Pancreas (tissue), 10 donors: ENCODE data around the gene PRKCSH. TPM values are rescaled to one million over a fixed set of nuclear protein-coding genes. Genes with fewer than 3 reads are reported as not detected.

Experiments used
- ATAC-seq, 4 donors: fragments of 200-7000 bp; cut with Tn5 transposase; one replicate each; pipeline versions ENCODE4 v1.8.0 to v1.9.1; 2020; ENCODE audit warnings: mild to moderate bottlenecking in 4 of 4, moderate library complexity in 4 of 4
- DNase-seq, 6 donors: peaks; one replicate each; pipeline ENCODE4 v3.0.0-alpha.2; 2020
- FAIRE-seq: peaks from 2 replicates; lab custom pipeline; 2012; peaks lifted over from hg19 to GRCh38; lab: Jason Lieb, UNC
- H3K27ac ChIP-seq, 4 donors: fragments of 200-600 bp; sonication (generic); 1 replicate in 3 of 4; 2 replicates in 1 of 4; pipeline versions ENCODE4 v1.5.0 to v1.8.0; 2020
- H3K27me3 ChIP-seq, 4 donors: fragments of 200-600 bp; one replicate each; pipeline ENCODE4 v1.8.0; 2021
- H3K36me3 ChIP-seq, 3 donors: fragments of 200-600 bp; sonication (generic) in 1 of 3; one replicate each; pipeline versions ENCODE4 v1.5.0 to v1.8.0; 2020 to 2021
- H3K4me1 ChIP-seq, 3 donors: fragments of 200-600 bp; one replicate each; pipeline ENCODE4 v1.8.0; 2021
- H3K4me3 ChIP-seq, 4 donors: fragments of 200-600 bp; sonication (generic) in 2 of 4; one replicate each; pipeline versions ENCODE4 v1.5.0 to v1.8.0; 2020 to 2021
- H3K9me3 ChIP-seq, 4 donors: fragments of 200-600 bp; one replicate each; pipeline ENCODE4 v1.8.0; 2021
- CTCF ChIP-seq, 4 donors: fragments of 200-600 bp; sonication (generic) in 3 of 4; IDR thresholded peaks; one replicate each; pipeline versions ENCODE4 v1.5.0 to v1.8.0; 2021; ENCODE audit warnings: antibody characterized with exemption in 4 of 4
- WGBS, 2 donors: extraction: QIAGEN DNeasy Blood & Tissue Kit; methylation state at CpG; one replicate each; pipeline ENCODE4 v1.1.7; 2013; 5-methylcytosine and 5-hydroxymethylcytosine counted together
- intact Hi-C, 3 donors: fragments of 100-400 bp; cut with DNase I; formaldehyde crosslinking; loops; one replicate each; pipeline versions ENCODE4 v1.11.1 to v1.14.2; 2022
- polyA plus RNA-seq, 2 donors: library from polyadenylated mRNA; stranded (reverse); fragments of 200-250 nt; gene quantifications; one replicate each; pipeline ENCODE4 v1.2.3, GENCODE V29; 2013
- total RNA-seq, 6 donors: library from RNA; stranded (reverse); fragmentation: NEBNext Ultra II Directional in 4 of 6; extraction: Animal tissue kit (Norgen Biotek cat#: 25700) in 4 of 6; gene quantifications; one replicate each; pipeline versions ENCODE4 v1.2.1 to v1.2.4, GENCODE V29; 2021 to 2023
- donor health status: healthy with polysubstance abuse.
- donor health status: DM: no; HTN: no; CAD: no; lungs with moderate emphysema.
- donor health status: DM: no; HTN: no; CAD: no.
- donor health status: control.
- donor health status: control.
- donor health status: Bipolar disorder and iron deficiency.
- donor health status: DM: yes; HTN: yes; CAD: no.
- donor health status: DM: no; HTN: no; CAD: no.
- donor health status: DM: no; HTN: no; CAD: no.
- donor health status: DM: yes; HTN: yes; CAD: no.

Gene PRKCSH
- total and polyA plus RNA-seq, 8 donors: 114 to 217 (median 163) TPM

- Histone ChIP-seq H3K4me1 (peaks cover 0 to 13% (median 9%) of the 10 kb centered on the region in 3 donors), H3K27ac (peak overlapping the region; percentile 14 to 70 (median 50)), H3K36me3 (peaks cover 6 to 8% (median 8%) of the 10 kb centered on the region in 3 donors), H3K27me3 (no peaks in the 10 kb centered on the region), H3K9me3 (no peaks in the 10 kb centered on the region), H3K4me3 (peak overlapping the region; percentile 43 to 55 (median 51))
- TF ChIP-seq CTCF (IDR thresholded peaks at IDR 0.05): no peak
- ATAC-seq: no peak
- FAIRE-seq: no peak
- intact Hi-C loops: no loop called here
- DNase-seq: peak in 3 of 6 donors; percentile 47 to 75 (median 69)
- 2 to 4% methylated on average over 21 of the region's 21 CpGs for WGBS, 2 donors
Measured at GRCh38 chr19:11435833-11436313, 438 bp downstream of the PRKCSH start.

- ATAC-seq (no peak), FAIRE-seq (no peak), DNase-seq (no peak)
- no peak for TF ChIP-seq CTCF (IDR thresholded peaks at IDR 0.05)
- Histone ChIP-seq H3K4me1 (peaks cover 0 to 13% (median 9%) of the 10 kb centered on the region in 3 donors), H3K27me3 (no peaks in the 10 kb centered on the region), H3K36me3 (peaks cover 6 to 12% (median 8%) of the 10 kb centered on the region in 3 donors), H3K9me3 (no peaks in the 10 kb centered on the region), H3K4me3 (no peak overlapping the region), H3K27ac (no peak overlapping the region)
- intact Hi-C loops: no loop called here
- 91 to 94% methylated on average over 9 of the region's 9 CpGs for WGBS, 2 donors
Measured at GRCh38 chr19:11437955-11438354, 2.5 kb downstream of the PRKCSH start.

GRCh38 chr19:11444059-11444458, 8.6 kb downstream of the PRKCSH start:
- ATAC-seq (no peak), DNase-seq (no peak), FAIRE-seq (no peak)
- Histone ChIP-seq H3K36me3 (peaks cover 0 to 14% (median 0%) of the 10 kb centered on the region in 3 donors), H3K4me1 (no peaks in the 10 kb centered on the region), H3K27ac (no peak overlapping the region), H3K27me3 (no peaks in the 10 kb centered on the region), H3K9me3 (no peaks in the 10 kb centered on the region), H3K4me3 (no peak overlapping the region)
- no peak for TF ChIP-seq CTCF (IDR thresholded peaks at IDR 0.05)
- WGBS, 2 donors: 77 to 84% methylated on average over 5 of the region's 5 CpGs
- intact Hi-C loops: loop anchor here in 2 of 3 donors (10.0 kb wide), 1 partner anchor 149 kb away; the partner anchor contains the start of gene TSPAN16 (in 2 of the 2)

GRCh38 chr19:11445141-11445540, 9.7 kb downstream of the PRKCSH start:
- no peak overlapping the region for H3K27ac ChIP-seq
- H3K36me3 ChIP-seq: peaks cover 0 to 18% (median 0%) of the 10 kb centered on the region in 3 donors
- ATAC-seq (no peak), DNase-seq (peak in 1 of 6 donors; percentile 66), FAIRE-seq (no peak)
- no peak overlapping the region for H3K4me3 ChIP-seq
- no peaks in the 10 kb centered on the region for H3K9me3 ChIP-seq
- no peaks in the 10 kb centered on the region for H3K4me1 ChIP-seq
- intact Hi-C loops: loop anchor here in 2 of 3 donors (10.0 kb wide), 1 partner anchor 150 kb away; the partner anchor contains the start of gene TSPAN16 (in 2 of the 2)
- no peak for TF ChIP-seq CTCF (IDR thresholded peaks at IDR 0.05)
- WGBS, 2 donors: 88 to 89% methylated on average over 13 of the region's 13 CpGs
- no peaks in the 10 kb centered on the region for H3K27me3 ChIP-seq

GRCh38 chr19:11446271-11446651, 10.8 kb downstream of the PRKCSH start:
- Histone ChIP-seq H3K27me3 (no peaks in the 10 kb centered on the region), H3K4me3 (no peak overlapping the region), H3K36me3 (peaks cover 0 to 22% (median 0%) of the 10 kb centered on the region in 3 donors), H3K9me3 (no peaks in the 10 kb centered on the region), H3K4me1 (no peaks in the 10 kb centered on the region), H3K27ac (no peak overlapping the region)
- TF ChIP-seq CTCF (IDR thresholded peaks at IDR 0.05): no peak
- ATAC-seq (peak in 1 of 4 donors; percentile 15), DNase-seq (peak in 1 of 6 donors; percentile 73), FAIRE-seq (no peak)
- WGBS, 2 donors: 89 to 92% methylated on average over 14 of the region's 14 CpGs
- intact Hi-C loops: loop anchor here in 2 of 3 donors (10.0 kb wide), 1 partner anchor 151 kb away; the partner anchor contains the start of gene TSPAN16 (in 2 of the 2)
